SJSA1 (cell line): ENCODE results near the gene YWHAQ. TPM values are rescaled to one million over a fixed set of nuclear protein-coding genes. Genes with fewer than 3 reads are reported as not detected.

Experiments
- total RNA-seq: library from RNA; depleted of rRNA; stranded (reverse); fragments of >200 nt; shearing (Covaris generic); gene quantifications from 2 replicates; pipeline ENCODE4 v1.2.3, GENCODE V29; 2014; rRNA removed

The YWHAQ gene
- total RNA-seq, 1 experiment from 2014 or later: 491 TPM

Other genes starting within 250 kb of the YWHAQ start
- 64.4 and 70.1 TPM in 2 replicates for gene ITGB1BP1, start 207.5 kb downstream of the YWHAQ start, total RNA-seq
- 52.6 and 120 TPM in 2 replicates for gene CPSF3, start 207.3 kb downstream of the YWHAQ start, total RNA-seq
- 89.3 and 121 TPM in 2 replicates for gene IAH1, start 156.4 kb downstream of the YWHAQ start, total RNA-seq
- gene ADAM17, start 75.2 kb downstream of the YWHAQ start, total RNA-seq: 20.5 and 25.2 TPM in 2 replicates
- gene TAF1B, start 212.5 kb upstream of the YWHAQ start, total RNA-seq: 35.6 and 73.8 TPM in 2 replicates